Measurements from ENCODE around the gene NEU1.
A peak's percentile ranks its signal among the peaks of the same experiment; 100 is the strongest.
"Not testable (repeated sequence)": the region's sequence is repeated elsewhere in the genome, so short reads cannot be mapped to it uniquely, and the experiment has no call there.

The NEU1 gene

DNA sequence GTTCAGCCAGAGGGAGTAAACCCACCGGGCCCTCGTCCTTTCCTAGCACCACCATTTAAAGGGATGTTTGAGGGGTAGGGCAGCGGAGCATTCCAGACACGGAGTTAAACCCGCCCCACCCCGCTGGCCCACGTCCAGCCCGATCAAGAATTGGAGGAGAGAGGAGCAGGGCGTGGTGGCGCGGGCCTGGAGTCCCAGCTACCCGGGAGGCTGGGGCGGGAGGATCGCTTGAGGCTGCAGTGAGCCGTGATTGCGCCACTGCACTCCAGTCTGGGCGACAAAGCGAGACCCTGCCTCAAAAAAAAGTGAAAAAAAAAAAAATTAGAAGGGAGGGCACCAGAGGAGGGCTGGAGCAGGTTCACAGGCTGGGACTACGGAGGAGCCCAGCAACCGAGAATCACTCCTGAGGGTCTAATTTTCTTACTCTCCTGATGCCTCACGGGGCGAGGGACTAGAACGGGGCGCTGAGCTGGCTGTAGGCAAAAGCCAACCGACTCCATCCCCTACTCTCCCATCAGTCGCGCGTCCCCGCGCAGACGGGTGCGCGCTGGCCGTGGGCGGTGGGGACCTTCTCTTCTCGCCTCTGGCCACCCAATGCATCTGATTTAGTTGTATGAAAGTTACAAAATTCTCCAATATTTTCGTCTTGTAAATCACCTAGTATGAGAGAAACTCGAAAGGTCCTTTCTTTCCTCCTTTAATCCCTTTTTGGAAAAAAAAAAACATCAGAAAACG, 41.2 kb downstream of the NEU1 start:
- peak; percentile 74 for ATAC-seq
- no peak for TF ChIP-seq SNAI2 (CRISPR knock-in tag; IDR thresholded peaks at IDR 0.05)

DNA sequence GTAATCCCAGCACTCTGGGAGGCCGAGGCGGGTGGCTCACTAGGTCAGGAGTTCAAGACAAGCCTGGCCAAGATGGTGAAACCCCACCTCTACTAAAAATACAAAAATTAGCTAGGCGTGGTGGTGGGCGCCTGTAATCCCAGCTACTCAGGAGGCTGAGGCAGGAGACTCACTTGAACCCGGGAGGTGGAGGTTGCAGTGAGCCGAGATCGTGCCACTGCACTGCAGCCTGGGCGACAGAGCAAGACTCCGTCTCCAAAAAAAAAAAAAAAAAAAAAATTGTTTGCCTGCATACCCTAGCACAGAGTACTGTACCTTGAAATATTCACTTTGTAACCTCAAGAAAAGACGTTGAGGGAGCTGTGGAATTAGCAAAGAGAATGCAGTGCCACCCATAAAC, 42.2 kb downstream of the NEU1 start:
- ATAC-seq: not testable (repeated sequence)

DNA sequence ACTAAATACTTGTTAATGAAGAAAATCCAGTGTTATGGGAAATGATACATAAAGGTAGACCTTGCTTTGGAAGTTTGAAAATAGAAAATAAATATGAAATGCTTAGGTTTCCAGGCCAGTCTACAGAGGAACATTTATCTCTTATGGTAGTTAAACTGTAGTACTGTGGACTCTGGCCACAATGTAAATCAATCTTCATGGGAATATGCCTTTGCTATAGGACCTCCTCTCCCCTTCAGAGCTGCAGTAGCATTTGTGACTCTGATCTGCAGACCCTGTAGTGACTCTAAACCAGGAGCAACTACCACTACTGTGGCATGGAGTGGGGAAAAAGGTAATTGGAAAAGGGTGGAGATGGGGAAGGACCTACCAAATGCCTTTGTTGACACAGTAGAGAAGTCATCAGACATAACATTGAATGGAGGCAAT, 42.7 kb downstream of the NEU1 start:
- no peak for ATAC-seq
- TF ChIP-seq CSDC2 (CRISPR knock-in tag; IDR thresholded peaks at IDR 0.05) (no peak), ISL1 (CRISPR knock-in tag; IDR thresholded peaks at IDR 0.05) (no peak), RARB (CRISPR knock-in tag; IDR thresholded peaks at IDR 0.05) (no peak), ZFP3 (CRISPR knock-in tag; IDR thresholded peaks at IDR 0.05) (no peak), TCF4 (CRISPR knock-in tag; IDR thresholded peaks at IDR 0.05; ENCODE audit: borderline replicate concordance) (no peak), BACH2 (CRISPR knock-in tag; IDR thresholded peaks at IDR 0.05; ENCODE audit: borderline replicate concordance) (no peak), GLIS3 (CRISPR knock-in tag; IDR thresholded peaks at IDR 0.05) (no peak), PPARA (CRISPR knock-in tag; IDR thresholded peaks at IDR 0.05; ENCODE audit: borderline replicate concordance) (no peak), TOX (CRISPR knock-in tag; IDR thresholded peaks at IDR 0.05; ENCODE audit: borderline replicate concordance) (no peak), ZC3H10 (CRISPR knock-in tag; IDR thresholded peaks at IDR 0.05) (no peak)
- TF ChIP-seq, protein P1, sequence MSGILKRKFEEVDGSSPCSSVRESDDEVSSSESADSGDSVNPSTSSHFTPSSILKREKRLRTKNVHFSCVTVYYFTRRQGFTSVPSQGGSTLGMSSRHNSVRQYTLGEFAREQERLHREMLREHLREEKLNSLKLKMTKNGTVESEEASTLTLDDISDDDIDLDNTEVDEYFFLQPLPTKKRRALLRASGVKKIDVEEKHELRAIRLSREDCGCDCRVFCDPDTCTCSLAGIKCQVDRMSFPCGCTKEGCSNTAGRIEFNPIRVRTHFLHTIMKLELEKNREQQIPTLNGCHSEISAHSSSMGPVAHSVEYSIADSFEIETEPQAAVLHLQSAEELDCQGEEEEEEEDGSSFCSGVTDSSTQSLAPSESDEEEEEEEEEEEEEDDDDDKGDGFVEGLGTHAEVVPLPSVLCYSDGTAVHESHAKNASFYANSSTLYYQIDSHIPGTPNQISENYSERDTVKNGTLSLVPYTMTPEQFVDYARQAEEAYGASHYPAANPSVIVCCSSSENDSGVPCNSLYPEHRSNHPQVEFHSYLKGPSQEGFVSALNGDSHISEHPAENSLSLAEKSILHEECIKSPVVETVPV (CRISPR knock-in tag; IDR thresholded peaks at IDR 0.05): no peak
- TF ChIP-seq, protein P2, sequence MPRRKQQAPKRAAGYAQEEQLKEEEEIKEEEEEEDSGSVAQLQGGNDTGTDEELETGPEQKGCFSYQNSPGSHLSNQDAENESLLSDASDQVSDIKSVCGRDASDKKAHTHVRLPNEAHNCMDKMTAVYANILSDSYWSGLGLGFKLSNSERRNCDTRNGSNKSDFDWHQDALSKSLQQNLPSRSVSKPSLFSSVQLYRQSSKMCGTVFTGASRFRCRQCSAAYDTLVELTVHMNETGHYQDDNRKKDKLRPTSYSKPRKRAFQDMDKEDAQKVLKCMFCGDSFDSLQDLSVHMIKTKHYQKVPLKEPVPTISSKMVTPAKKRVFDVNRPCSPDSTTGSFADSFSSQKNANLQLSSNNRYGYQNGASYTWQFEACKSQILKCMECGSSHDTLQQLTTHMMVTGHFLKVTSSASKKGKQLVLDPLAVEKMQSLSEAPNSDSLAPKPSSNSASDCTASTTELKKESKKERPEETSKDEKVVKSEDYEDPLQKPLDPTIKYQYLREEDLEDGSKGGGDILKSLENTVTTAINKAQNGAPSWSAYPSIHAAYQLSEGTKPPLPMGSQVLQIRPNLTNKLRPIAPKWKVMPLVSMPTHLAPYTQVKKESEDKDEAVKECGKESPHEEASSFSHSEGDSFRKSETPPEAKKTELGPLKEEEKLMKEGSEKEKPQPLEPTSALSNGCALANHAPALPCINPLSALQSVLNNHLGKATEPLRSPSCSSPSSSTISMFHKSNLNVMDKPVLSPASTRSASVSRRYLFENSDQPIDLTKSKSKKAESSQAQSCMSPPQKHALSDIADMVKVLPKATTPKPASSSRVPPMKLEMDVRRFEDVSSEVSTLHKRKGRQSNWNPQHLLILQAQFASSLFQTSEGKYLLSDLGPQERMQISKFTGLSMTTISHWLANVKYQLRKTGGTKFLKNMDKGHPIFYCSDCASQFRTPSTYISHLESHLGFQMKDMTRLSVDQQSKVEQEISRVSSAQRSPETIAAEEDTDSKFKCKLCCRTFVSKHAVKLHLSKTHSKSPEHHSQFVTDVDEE (CRISPR knock-in tag; IDR thresholded peaks at IDR 0.05): no peak
- TF ChIP-seq, protein P3, sequence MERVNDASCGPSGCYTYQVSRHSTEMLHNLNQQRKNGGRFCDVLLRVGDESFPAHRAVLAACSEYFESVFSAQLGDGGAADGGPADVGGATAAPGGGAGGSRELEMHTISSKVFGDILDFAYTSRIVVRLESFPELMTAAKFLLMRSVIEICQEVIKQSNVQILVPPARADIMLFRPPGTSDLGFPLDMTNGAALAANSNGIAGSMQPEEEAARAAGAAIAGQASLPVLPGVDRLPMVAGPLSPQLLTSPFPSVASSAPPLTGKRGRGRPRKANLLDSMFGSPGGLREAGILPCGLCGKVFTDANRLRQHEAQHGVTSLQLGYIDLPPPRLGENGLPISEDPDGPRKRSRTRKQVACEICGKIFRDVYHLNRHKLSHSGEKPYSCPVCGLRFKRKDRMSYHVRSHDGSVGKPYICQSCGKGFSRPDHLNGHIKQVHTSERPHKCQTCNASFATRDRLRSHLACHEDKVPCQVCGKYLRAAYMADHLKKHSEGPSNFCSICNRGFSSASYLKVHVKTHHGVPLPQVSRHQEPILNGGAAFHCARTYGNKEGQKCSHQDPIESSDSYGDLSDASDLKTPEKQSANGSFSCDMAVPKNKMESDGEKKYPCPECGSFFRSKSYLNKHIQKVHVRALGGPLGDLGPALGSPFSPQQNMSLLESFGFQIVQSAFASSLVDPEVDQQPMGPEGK (CRISPR knock-in tag; IDR thresholded peaks at IDR 0.05; ENCODE audit: borderline replicate concordance): no peak

DNA sequence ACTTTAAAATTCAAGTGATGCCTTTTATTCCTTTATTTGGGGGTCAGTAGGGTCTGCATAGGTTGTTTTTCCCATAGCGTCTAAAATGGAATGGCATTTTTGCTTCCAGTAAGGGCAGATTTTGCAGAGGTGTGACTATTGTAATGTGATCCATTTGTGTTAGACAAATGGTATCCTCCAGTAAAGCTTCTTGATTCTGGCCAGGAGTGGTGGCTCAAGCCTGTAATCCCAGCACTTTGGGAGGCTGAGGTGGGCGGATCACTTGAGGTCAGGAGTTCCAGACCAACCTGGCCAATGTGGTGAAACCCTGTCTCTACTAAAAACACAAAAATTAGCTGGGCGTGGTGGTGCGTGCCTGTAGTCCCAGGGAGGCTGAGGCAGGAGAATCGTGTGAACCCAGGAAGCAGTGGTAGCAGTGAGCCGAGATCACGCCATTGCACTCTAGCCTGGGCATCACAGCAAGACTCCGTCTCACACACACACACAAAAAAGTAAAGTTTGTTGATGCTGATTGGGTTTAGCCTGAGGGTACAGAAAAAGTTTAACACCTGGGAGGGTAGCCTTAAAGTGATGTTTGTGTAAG, 44.6 kb downstream of the NEU1 start:
- not testable (repeated sequence) for ATAC-seq

DNA sequence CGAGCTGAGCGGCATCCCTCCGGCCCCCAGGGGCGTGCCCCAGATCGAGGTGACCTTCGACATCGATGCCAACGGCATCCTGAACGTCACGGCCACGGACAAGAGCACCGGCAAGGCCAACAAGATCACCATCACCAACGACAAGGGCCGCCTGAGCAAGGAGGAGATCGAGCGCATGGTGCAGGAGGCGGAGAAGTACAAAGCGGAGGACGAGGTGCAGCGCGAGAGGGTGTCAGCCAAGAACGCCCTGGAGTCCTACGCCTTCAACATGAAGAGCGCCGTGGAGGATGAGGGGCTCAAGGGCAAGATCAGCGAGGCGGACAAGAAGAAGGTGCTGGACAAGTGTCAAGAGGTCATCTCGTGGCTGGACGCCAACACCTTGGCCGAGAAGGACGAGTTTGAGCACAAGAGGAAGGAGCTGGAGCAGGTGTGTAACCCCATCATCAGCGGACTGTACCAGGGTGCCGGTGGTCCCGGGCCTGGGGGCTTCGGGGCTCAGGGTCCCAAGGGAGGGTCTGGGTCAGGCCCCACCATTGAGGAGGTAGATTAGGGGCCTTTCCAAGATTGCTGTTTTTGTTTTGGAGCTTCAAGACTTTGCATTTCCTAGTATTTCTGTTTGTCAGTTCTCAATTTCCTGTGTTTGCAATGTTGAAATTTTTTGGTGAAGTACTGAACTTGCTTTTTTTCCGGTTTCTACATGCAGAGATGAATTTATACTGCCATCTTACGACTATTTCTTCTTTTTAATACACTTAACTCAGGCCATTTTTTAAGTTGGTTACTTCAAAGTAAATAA, 45.3 kb downstream of the NEU1 start:
- not testable (repeated sequence) for ATAC-seq

DNA sequence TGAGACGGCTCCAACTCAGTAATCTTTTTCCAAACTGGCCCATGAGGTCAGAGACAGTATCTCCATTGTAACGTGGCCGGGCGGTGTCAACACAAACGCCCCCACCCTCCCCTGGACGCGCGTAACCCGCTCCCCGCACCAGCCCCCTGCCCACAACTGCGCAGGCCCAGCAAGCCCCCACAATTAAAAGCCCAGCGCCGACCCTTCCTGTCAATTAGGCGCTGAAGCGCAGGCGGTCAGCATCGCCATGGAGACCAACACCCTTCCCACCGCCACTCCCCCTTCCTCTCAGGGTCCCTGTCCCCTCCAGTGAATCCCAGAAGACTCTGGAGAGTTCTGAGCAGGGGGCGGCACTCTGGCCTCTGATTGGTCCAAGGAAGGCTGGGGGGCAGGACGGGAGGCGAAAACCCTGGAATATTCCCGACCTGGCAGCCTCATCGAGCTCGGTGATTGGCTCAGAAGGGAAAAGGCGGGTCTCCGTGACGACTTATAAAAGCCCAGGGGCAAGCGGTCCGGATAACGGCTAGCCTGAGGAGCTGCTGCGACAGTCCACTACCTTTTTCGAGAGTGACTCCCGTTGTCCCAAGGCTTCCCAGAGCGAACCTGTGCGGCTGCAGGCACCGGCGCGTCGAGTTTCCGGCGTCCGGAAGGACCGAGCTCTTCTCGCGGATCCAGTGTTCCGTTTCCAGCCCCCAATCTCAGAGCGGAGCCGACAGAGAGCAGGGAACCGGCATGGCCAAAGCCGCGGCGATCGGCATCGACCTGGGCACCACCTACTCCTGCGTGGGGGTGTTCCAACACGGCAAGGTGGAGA, 47.4 kb downstream of the NEU1 start, which contains the start of the genes HSPA1A and HSPA1L:
Gene HSPA1A, plus strand, starts transcription at position 519 of the 814 bp plus-strand sequence. Its CDS starts 214 bp downstream, at position 733.
Gene HSPA1L, minus strand, starts transcription at position 259 of the 814 bp plus-strand sequence. CDS start 3,311 bp downstream, outside the sequence.
- ATAC-seq: peak; percentile 93
- TF ChIP-seq ARNTL (CRISPR knock-in tag; IDR thresholded peaks at IDR 0.05; ENCODE audit: borderline replicate concordance, low read depth) (no peak), TOX (CRISPR knock-in tag; IDR thresholded peaks at IDR 0.05; ENCODE audit: borderline replicate concordance) (no peak), OSR1 (CRISPR knock-in tag; IDR thresholded peaks at IDR 0.05) (no peak), ZNF70 (CRISPR knock-in tag; IDR thresholded peaks at IDR 0.05) (no peak), CSDC2 (CRISPR knock-in tag; IDR thresholded peaks at IDR 0.05) (no peak), ZFP3 (CRISPR knock-in tag; IDR thresholded peaks at IDR 0.05) (no peak)
- TF ChIP-seq, protein P2 (CRISPR knock-in tag; IDR thresholded peaks at IDR 0.05): no peak
